Measurements from ENCODE around the gene TMEM163. TPM values are rescaled to one million over a fixed set of nuclear protein-coding genes. Genes with fewer than 3 reads are reported as not detected.
"Not testable (repeated sequence)": the region's sequence is repeated elsewhere in the genome, so short reads cannot be mapped to it uniquely, and the experiment has no call there.

The TMEM163 gene
- total RNA-seq, 1 experiment from 2014 or later: 0.12 TPM

DNA sequence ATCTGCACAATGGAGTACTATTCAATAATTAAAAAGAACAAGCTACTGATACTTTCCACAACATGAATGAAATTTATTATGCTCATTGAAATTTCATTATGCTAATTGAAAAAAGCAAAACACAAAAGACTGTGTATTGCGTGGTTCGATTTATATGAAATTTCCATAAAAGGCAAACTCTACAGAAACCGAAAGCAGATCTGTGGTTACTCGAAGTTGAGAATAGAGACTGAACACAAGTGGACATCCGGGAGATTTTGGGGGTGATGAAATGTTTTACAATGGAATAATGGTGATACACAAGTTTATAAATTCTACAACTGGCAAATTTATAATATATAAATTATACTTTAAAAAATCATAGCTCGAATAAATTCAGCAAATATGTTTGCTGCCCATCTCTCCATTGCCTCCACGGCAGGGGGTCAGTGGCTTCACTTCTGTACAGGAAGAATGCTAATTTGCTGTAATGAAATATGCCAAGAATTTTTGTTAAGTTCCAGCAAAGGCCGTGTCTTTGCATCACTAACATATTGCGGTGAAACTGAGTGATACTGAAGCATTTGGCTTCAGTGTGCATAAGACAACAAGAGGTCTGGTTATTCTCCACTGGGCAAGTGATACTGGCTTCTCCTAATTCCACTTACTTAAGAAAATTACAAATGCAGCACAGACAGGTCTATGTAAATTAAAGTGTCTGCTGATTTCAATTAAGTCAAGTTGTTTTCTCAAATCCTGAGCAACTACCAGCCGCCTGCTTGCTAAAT, 96.7 kb downstream of the TMEM163 start:
- intact Hi-C loops (cut with micrococcal nuclease): no loop called here
- no peaks in the 10 kb centered on the region for H3K27me3 ChIP-seq (ENCODE audit: insufficient read depth, low read length)
- no peaks in the 10 kb centered on the region for H4K20me1 ChIP-seq (ENCODE audit: insufficient read depth)
- no TSS peak for BruUV-seq (replicated peaks)
- no peaks in the 10 kb centered on the region; a peak in 1 of 4 replicates for H3K9me3 ChIP-seq (ENCODE audit: control insufficient read depth in 1 of 2, insufficient read depth in 1 of 2, low read depth in 1 of 2, low read length in 2 of 2)
- H3K9ac ChIP-seq (ENCODE audit: low read length): no peak overlapping the region
- H3K4me3 ChIP-seq (replicated peaks in 1 of 2; ENCODE audit: low read depth in 1 of 2, low read length in 2 of 2): no peak overlapping the region
- POLR2A ChIA-PET: no interaction called here
- H3K79me2 ChIP-seq (ENCODE audit: insufficient read depth, low read length): no peaks in the 10 kb centered on the region
- no peaks in the 10 kb centered on the region for H3K4me1 ChIP-seq (ENCODE audit: control insufficient read depth in 1 of 2, insufficient read depth in 2 of 2, low read length in 2 of 2)
- no peak for DNase-seq (ENCODE audit: low read depth, low spot score)
- no peak overlapping the region for H2AFZ ChIP-seq (ENCODE audit: low read depth, low read length, poor library complexity, severe bottlenecking)
- TF ChIP-seq RAD21 (IDR thresholded peaks at IDR 0.05; ENCODE audit: low read depth) (no peak), ZNF274 (IDR thresholded peaks at IDR 0.05; ENCODE audit: low read depth, low read length) (no peak), ELF1 (IDR thresholded peaks at IDR 0.05; ENCODE audit: borderline replicate concordance, low read depth) (no peak), SP1 (IDR thresholded peaks at IDR 0.05; ENCODE audit: low read depth) (no peak), POLR2AphosphoS5 (IDR thresholded peaks at IDR 0.05; ENCODE audit: low read depth, low read length) (no peak), FOSL1 (IDR thresholded peaks at IDR 0.05; ENCODE audit: low read depth) (no peak), TCF7L2 (IDR thresholded peaks at IDR 0.05; ENCODE audit: borderline replicate concordance, extremely low read depth, insufficient read depth, insufficient read length) (no peak)
- TF ChIP-seq, protein P1, sequence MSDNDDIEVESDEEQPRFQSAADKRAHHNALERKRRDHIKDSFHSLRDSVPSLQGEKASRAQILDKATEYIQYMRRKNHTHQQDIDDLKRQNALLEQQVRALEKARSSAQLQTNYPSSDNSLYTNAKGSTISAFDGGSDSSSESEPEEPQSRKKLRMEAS (IDR thresholded peaks at IDR 0.05): no peak
- no peaks in the 10 kb centered on the region for H3K9me2 ChIP-seq (ENCODE audit: insufficient read depth)
- H3K4me2 ChIP-seq (ENCODE audit: low read length): no peak overlapping the region
- no peak overlapping the region for H3K27ac ChIP-seq (ENCODE audit: low read depth, low read length)
- RAD21 ChIA-PET (ENCODE audit: low non-redundant PET in 1 of 2, low total read pairs in 2 of 2, uncharacterized antibody in 2 of 2, unreplicated experiment in 2 of 2): no interaction called here
- CTCF ChIA-PET: no interaction called here
- no peaks in the 10 kb centered on the region for H3K36me3 ChIP-seq (ENCODE audit: control insufficient read depth in 1 of 2, insufficient read depth in 2 of 2, low read length in 2 of 2)
- ATAC-seq: no peak

DNA sequence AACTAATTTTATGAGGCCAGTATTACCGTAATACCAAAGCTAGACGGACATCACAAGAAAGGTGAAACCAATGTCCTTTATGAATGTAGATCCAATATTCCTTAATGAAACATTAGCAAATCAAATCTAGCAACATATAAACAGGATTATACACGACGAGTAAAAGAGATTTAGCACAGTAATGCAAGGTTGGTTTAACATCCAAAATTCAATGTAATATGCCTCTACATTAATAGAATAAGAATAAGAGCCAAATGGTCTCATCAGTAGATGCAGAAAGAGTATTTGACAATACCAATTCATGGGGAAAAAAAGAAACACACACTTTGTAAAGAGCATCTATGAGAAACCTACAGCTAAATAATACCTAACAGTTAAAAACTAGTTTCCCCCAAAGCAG, 99.5 kb downstream of the TMEM163 start:
- ChIA-PET POLR2A (no interaction called here), RAD21 (ENCODE audit: low non-redundant PET in 1 of 2, low total read pairs in 2 of 2, uncharacterized antibody in 2 of 2, unreplicated experiment in 2 of 2) (no interaction called here), CTCF (no interaction called here)
- no peaks in the 10 kb centered on the region for H3K4me1 ChIP-seq (ENCODE audit: control insufficient read depth in 1 of 2, insufficient read depth in 2 of 2, low read length in 2 of 2)
- BruUV-seq (replicated peaks): no TSS peak
- H3K27me3 ChIP-seq (ENCODE audit: insufficient read depth, low read length): no peaks in the 10 kb centered on the region
- no peak overlapping the region for H3K9ac ChIP-seq (ENCODE audit: low read length)
- H4K20me1 ChIP-seq (ENCODE audit: insufficient read depth): no peaks in the 10 kb centered on the region
- H3K27ac ChIP-seq (ENCODE audit: low read depth, low read length): no peak overlapping the region
- no peak overlapping the region for H3K4me3 ChIP-seq (replicated peaks in 1 of 2; ENCODE audit: low read depth in 1 of 2, low read length in 2 of 2)
- no peaks in the 10 kb centered on the region for H3K36me3 ChIP-seq (ENCODE audit: control insufficient read depth in 1 of 2, insufficient read depth in 2 of 2, low read length in 2 of 2)
- DNase-seq (ENCODE audit: low read depth, low spot score) (no peak), ATAC-seq (no peak)
- no peaks in the 10 kb centered on the region; a peak in 1 of 4 replicates for H3K9me3 ChIP-seq (ENCODE audit: control insufficient read depth in 1 of 2, insufficient read depth in 1 of 2, low read depth in 1 of 2, low read length in 2 of 2)
- H3K9me2 ChIP-seq (ENCODE audit: insufficient read depth): no peaks in the 10 kb centered on the region
- no peaks in the 10 kb centered on the region for H3K79me2 ChIP-seq (ENCODE audit: insufficient read depth, low read length)
- H2AFZ ChIP-seq (ENCODE audit: low read depth, low read length, poor library complexity, severe bottlenecking): no peak overlapping the region
- intact Hi-C loops (cut with micrococcal nuclease): no loop called here
- no peak overlapping the region for H3K4me2 ChIP-seq (ENCODE audit: low read length)
- TF ChIP-seq FOSL1 (IDR thresholded peaks at IDR 0.05; ENCODE audit: low read depth): no peak
- TF ChIP-seq, protein P2, sequence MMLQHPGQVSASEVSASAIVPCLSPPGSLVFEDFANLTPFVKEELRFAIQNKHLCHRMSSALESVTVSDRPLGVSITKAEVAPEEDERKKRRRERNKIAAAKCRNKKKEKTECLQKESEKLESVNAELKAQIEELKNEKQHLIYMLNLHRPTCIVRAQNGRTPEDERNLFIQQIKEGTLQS (IDR thresholded peaks at IDR 0.05): no peak
- TF ChIP-seq CEBPB (IDR thresholded peaks at IDR 0.05; ENCODE audit: low read depth): no peak

DNA sequence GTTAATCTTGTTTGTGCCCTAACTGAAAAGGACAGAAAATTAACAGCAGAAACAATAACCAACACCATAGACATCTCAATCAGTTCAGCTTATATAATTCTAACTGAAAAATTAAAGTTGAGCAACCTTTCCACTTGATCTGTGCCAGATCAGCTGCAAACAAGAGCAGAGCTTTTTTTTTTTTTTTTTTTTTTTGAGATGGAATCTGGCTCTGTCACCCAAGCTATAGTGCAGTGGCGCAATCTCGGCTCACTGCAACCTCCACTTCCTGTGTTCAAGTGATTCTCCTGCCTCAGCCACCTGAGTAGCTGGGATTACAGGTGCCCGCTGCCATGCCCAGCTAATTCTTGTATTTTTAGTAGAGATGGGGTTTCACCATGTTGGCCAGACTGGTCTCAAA, 103.3 kb downstream of the TMEM163 start:
- H3K4me2 ChIP-seq (ENCODE audit: low read length); BruUV-seq (replicated peaks); H3K27ac ChIP-seq (ENCODE audit: low read depth, low read length); intact Hi-C loops (cut with micrococcal nuclease); H3K9me2 ChIP-seq (ENCODE audit: insufficient read depth); H4K20me1 ChIP-seq (ENCODE audit: insufficient read depth); ATAC-seq; H3K9ac ChIP-seq (ENCODE audit: low read length); H3K27me3 ChIP-seq (ENCODE audit: insufficient read depth, low read length); CTCF ChIA-PET; H2AFZ ChIP-seq (ENCODE audit: low read depth, low read length, poor library complexity, severe bottlenecking); H3K36me3 ChIP-seq (ENCODE audit: control insufficient read depth in 1 of 2, insufficient read depth in 2 of 2, low read length in 2 of 2); H3K79me2 ChIP-seq (ENCODE audit: insufficient read depth, low read length); POLR2A ChIA-PET; H3K4me1 ChIP-seq (ENCODE audit: control insufficient read depth in 1 of 2, insufficient read depth in 2 of 2, low read length in 2 of 2); H3K9me3 ChIP-seq (ENCODE audit: control insufficient read depth in 1 of 2, insufficient read depth in 1 of 2, low read depth in 1 of 2, low read length in 2 of 2); RAD21 ChIA-PET (ENCODE audit: low non-redundant PET in 1 of 2, low total read pairs in 2 of 2, uncharacterized antibody in 2 of 2, unreplicated experiment in 2 of 2); DNase-seq (ENCODE audit: low read depth, low spot score); H3K4me3 ChIP-seq (replicated peaks in 1 of 2; ENCODE audit: low read depth in 1 of 2, low read length in 2 of 2): not testable (repeated sequence)

All from HCT116 (cell line).